ENCODE data around the gene PCBP2. TPM values are rescaled to one million over a fixed set of nuclear protein-coding genes. Genes with fewer than 3 reads are reported as not detected.
A peak's percentile ranks its signal among the peaks of the same experiment; 100 is the strongest.
"Not testable (repeated sequence)": the region's sequence is repeated elsewhere in the genome, so short reads cannot be mapped to it uniquely, and the experiment has no call there.

Gene PCBP2
- total RNA-seq (1,000 to 10,000 TPM in 2 of 9 donors, 100 to 1,000 TPM in 7; 255 to 1,158 (median 547) TPM), polyA plus RNA-seq (100 to 1,000 TPM; 521 to 757 (median 545) TPM)
- long read RNA-seq, donor 1, transcript PCBP2-207 (15 exons, 1,457 nt): minor isoform, 5 of 53 reads
- long read RNA-seq, donor 1, transcript PCBP2-202 (15 exons, 1,814 nt): minor isoform, 5 of 53 reads
- long read RNA-seq, donor 1, transcript PCBP2-209 (3 exons, 1,696 nt): major isoform, 13 of 53 reads
- long read RNA-seq, donor 1, partial matches to known transcripts: 14 of 53 reads
- long read RNA-seq, donor 1, other reads (novel, unspliced or antisense): 6 of 53 reads
- long read RNA-seq, donor 2, transcript PCBP2-207 (15 exons, 1,457 nt): major isoform, 11 of 59 reads
- long read RNA-seq, donor 2, transcript PCBP2-209 (3 exons, 1,696 nt): minor isoform, 7 of 59 reads
- long read RNA-seq, donor 2, transcript PCBP2-201 (14 exons, 1,730 nt): minor isoform, 5 of 59 reads
- long read RNA-seq, donor 2, partial matches to known transcripts: 16 of 59 reads
- long read RNA-seq, donor 2, other reads (novel, unspliced or antisense): 7 of 59 reads
- long read RNA-seq, donor 3, transcript PCBP2-209 (3 exons, 1,696 nt): major isoform, 5 of 32 reads
- long read RNA-seq, donor 3, transcript PCBP2-207 (15 exons, 1,457 nt): major isoform, 5 of 32 reads
- long read RNA-seq, donor 3, transcript PCBP2-202 (15 exons, 1,814 nt): major isoform, 5 of 32 reads
- long read RNA-seq, donor 3, partial matches to known transcripts: 7 of 32 reads
- long read RNA-seq, donor 3, other reads (novel, unspliced or antisense): 0 of 32 reads
- long read RNA-seq, donor 4, partial matches to known transcripts: 26 of 62 reads
- long read RNA-seq, donor 4, other reads (novel, unspliced or antisense): 25 of 62 reads
- long read RNA-seq, donor 5, transcript PCBP2-209 (3 exons, 1,696 nt): minor isoform, 6 of 123 reads
- long read RNA-seq, donor 5, transcript PCBP2-202 (15 exons, 1,814 nt): major isoform, 11 of 123 reads
- long read RNA-seq, donor 5, transcript PCBP2-201 (14 exons, 1,730 nt): minor isoform, 5 of 123 reads
- long read RNA-seq, donor 5, partial matches to known transcripts: 61 of 123 reads
- long read RNA-seq, donor 5, other reads (novel, unspliced or antisense): 24 of 123 reads
- long read RNA-seq, donor 6, transcript PCBP2-201 (14 exons, 1,730 nt): major isoform, 5 of 87 reads
- long read RNA-seq, donor 6, partial matches to known transcripts: 57 of 87 reads
- long read RNA-seq, donor 6, other reads (novel, unspliced or antisense): 13 of 87 reads
- long read RNA-seq, donor 7, transcript PCBP2-207 (15 exons, 1,457 nt): minor isoform, 5 of 162 reads
- long read RNA-seq, donor 7, transcript PCBP2-209 (3 exons, 1,696 nt): major isoform, 11 of 162 reads
- long read RNA-seq, donor 7, partial matches to known transcripts: 141 of 162 reads
- long read RNA-seq, donor 7, other reads (novel, unspliced or antisense): 0 of 162 reads
- long read RNA-seq, donor 8, transcript PCBP2-201 (14 exons, 1,730 nt): minor isoform, 12 of 88 reads
- long read RNA-seq, donor 8, transcript PCBP2-207 (15 exons, 1,457 nt): major isoform, 14 of 88 reads
- long read RNA-seq, donor 8, transcript PCBP2-209 (3 exons, 1,696 nt): major isoform, 14 of 88 reads
- long read RNA-seq, donor 8, transcript PCBP2-202 (15 exons, 1,814 nt): minor isoform, 6 of 88 reads
- long read RNA-seq, donor 8, partial matches to known transcripts: 19 of 88 reads
- long read RNA-seq, donor 8, other reads (novel, unspliced or antisense): 11 of 88 reads
- long read RNA-seq, donor 9, transcript PCBP2-207 (15 exons, 1,457 nt): major isoform, 12 of 57 reads
- long read RNA-seq, donor 9, transcript PCBP2-203 (13 exons, 3,026 nt): minor isoform, 5 of 57 reads
- long read RNA-seq, donor 9, transcript PCBP2-209 (3 exons, 1,696 nt): minor isoform, 10 of 57 reads
- long read RNA-seq, donor 9, partial matches to known transcripts: 17 of 57 reads
- long read RNA-seq, donor 9, other reads (novel, unspliced or antisense): 0 of 57 reads
- long read RNA-seq, donor 10, transcript PCBP2-209 (3 exons, 1,696 nt): minor isoform, 7 of 258 reads
- long read RNA-seq, donor 10, transcript PCBP2-207 (15 exons, 1,457 nt): major isoform, 12 of 258 reads
- long read RNA-seq, donor 10, transcript PCBP2-202 (15 exons, 1,814 nt): minor isoform, 11 of 258 reads
- long read RNA-seq, donor 10, transcript PCBP2-201 (14 exons, 1,730 nt): minor isoform, 6 of 258 reads
- long read RNA-seq, donor 10, partial matches to known transcripts: 202 of 258 reads
- long read RNA-seq, donor 10, other reads (novel, unspliced or antisense): 7 of 258 reads

- peaks cover 11 to 28% of the 10 kb centered on the region in 2 donors for H3K4me1 ChIP-seq (replicated peaks in 1 of 2)
- peaks cover 0 to 35% of the 10 kb centered on the region in 2 donors for H3K36me3 ChIP-seq (replicated peaks in 1 of 2)
- DNase-seq: peak; percentile 97 to 99 (median 99)
- H3K27me3 ChIP-seq: no peaks in the 10 kb centered on the region
- WGBS, 4 donors: 0 to 1% (median 0%) methylated on average over 18 to 32 of the region's 32 CpGs
- peak within 1 kb of the TSS; percentile 13 to 92 (median 63) for H3K4me3 ChIP-seq
- no peaks in the 10 kb centered on the region for H3K9me3 ChIP-seq (replicated peaks in 1 of 3)
- peak within 1 kb of the TSS; percentile 85 to 99 (median 95) for H3K27ac ChIP-seq
- intact Hi-C loops (cut with DNase I): loop anchor here in 1 of 2 donors (5.0 kb wide), 1 partner anchor 51 kb away; the partner anchor contains the start of gene TARBP2
- TF ChIP-seq POLR2A (IDR thresholded peaks at IDR 0.05): peak; percentile 45 to 88
- TF ChIP-seq, protein P1, sequence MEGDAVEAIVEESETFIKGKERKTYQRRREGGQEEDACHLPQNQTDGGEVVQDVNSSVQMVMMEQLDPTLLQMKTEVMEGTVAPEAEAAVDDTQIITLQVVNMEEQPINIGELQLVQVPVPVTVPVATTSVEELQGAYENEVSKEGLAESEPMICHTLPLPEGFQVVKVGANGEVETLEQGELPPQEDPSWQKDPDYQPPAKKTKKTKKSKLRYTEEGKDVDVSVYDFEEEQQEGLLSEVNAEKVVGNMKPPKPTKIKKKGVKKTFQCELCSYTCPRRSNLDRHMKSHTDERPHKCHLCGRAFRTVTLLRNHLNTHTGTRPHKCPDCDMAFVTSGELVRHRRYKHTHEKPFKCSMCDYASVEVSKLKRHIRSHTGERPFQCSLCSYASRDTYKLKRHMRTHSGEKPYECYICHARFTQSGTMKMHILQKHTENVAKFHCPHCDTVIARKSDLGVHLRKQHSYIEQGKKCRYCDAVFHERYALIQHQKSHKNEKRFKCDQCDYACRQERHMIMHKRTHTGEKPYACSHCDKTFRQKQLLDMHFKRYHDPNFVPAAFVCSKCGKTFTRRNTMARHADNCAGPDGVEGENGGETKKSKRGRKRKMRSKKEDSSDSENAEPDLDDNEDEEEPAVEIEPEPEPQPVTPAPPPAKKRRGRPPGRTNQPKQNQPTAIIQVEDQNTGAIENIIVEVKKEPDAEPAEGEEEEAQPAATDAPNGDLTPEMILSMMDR (IDR thresholded peaks at IDR 0.05): peak; percentile 66 to 99 (median 96)
These were observed at the start of gene PCBP2 for GRCh38 chr12:53451661-53452158. PCBP2 (plus strand) TSS chr12:53452102; CDS start chr12:53454801, 2,699 bp downstream.

GRCh38 chr12:53402351-53402750, 49.6 kb upstream of the PCBP2 start:
- intact Hi-C loops (cut with DNase I); H3K9me3 ChIP-seq (replicated peaks in 1 of 3); H3K27me3 ChIP-seq; H3K27ac ChIP-seq; H3K4me3 ChIP-seq; DNase-seq: not testable (repeated sequence)
- WGBS, 4 donors: 92 to 99% (median 98%) methylated on average over 15 to 16 of the region's 16 CpGs
- peaks cover 0 to 11% of the 10 kb centered on the region in 2 donors for H3K36me3 ChIP-seq (replicated peaks in 1 of 2)
- H3K4me1 ChIP-seq (replicated peaks in 1 of 2): peaks cover 0 to 28% of the 10 kb centered on the region in 2 donors

GRCh38 chr12:53402871-53403270, 49.0 kb upstream of the PCBP2 start:
- no peaks in the 10 kb centered on the region for H3K27me3 ChIP-seq
- 43 to 55% (median 52%) methylated on average over 7 of the region's 7 CpGs for WGBS, 4 donors
- DNase-seq: no peak
- TF ChIP-seq, protein P1 (IDR thresholded peaks at IDR 0.05): no peak
- H3K27ac ChIP-seq: no peak overlapping the region
- H3K36me3 ChIP-seq (replicated peaks in 1 of 2): peaks cover 0 to 16% of the 10 kb centered on the region in 2 donors
- intact Hi-C loops (cut with DNase I): no loop called here
- H3K4me3 ChIP-seq: no peak overlapping the region
- H3K9me3 ChIP-seq (replicated peaks in 1 of 3): no peaks in the 10 kb centered on the region
- H3K4me1 ChIP-seq (replicated peaks in 1 of 2): peaks cover 0 to 23% of the 10 kb centered on the region in 2 donors

Data from adrenal gland (tissue), 19 donors.